ENCODE measurements around the gene PRKCB. TPM values are rescaled to one million over a fixed set of nuclear protein-coding genes. Genes with fewer than 3 reads are reported as not detected.

Gene PRKCB
- total and polyA plus RNA-seq, 9 donors, result 0.38 to 5.0 (median 1.2) TPM

DNA sequence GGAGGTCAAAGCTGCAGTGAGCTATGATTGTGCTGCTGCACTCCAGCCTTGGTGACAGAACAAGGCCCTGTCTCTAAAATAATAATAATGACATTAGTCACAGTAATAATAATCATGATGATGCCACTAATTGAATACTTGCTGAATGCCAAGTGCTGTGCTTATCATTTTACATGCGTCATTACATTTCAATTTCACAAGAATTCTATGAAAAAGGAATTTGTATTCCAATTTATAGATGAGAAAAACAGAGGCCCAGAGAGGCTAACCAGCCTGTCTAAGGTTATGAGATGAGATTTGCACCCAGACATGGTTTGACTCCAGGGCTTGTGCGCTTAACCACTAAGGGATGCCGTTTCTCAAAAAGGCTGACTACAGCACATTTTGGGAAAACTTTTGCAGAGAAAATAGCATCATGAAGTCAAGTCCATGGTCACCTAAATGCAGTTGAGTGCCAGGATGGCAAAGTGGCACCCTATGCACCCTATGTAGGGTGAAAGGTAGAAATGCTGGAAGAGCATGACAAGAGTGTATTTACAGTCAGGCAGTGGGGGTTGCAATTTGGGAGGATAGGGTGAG lies 276.0 kb downstream of the PRKCB start:
- no peaks in the 10 kb centered on the region for H3K9me3 ChIP-seq
- H3K4me1 ChIP-seq (ENCODE audit: insufficient read depth), result no peaks in the 10 kb centered on the region
- H3K4me3 ChIP-seq, result no peak overlapping the region
- H3K27me3 ChIP-seq, result no peaks in the 10 kb centered on the region
- TF ChIP-seq, protein P1, sequence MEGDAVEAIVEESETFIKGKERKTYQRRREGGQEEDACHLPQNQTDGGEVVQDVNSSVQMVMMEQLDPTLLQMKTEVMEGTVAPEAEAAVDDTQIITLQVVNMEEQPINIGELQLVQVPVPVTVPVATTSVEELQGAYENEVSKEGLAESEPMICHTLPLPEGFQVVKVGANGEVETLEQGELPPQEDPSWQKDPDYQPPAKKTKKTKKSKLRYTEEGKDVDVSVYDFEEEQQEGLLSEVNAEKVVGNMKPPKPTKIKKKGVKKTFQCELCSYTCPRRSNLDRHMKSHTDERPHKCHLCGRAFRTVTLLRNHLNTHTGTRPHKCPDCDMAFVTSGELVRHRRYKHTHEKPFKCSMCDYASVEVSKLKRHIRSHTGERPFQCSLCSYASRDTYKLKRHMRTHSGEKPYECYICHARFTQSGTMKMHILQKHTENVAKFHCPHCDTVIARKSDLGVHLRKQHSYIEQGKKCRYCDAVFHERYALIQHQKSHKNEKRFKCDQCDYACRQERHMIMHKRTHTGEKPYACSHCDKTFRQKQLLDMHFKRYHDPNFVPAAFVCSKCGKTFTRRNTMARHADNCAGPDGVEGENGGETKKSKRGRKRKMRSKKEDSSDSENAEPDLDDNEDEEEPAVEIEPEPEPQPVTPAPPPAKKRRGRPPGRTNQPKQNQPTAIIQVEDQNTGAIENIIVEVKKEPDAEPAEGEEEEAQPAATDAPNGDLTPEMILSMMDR (IDR thresholded peaks at IDR 0.05), result no peak
- TF ChIP-seq POLR2A (IDR thresholded peaks at IDR 0.05) (no peak), EP300 (IDR thresholded peaks at IDR 0.05) (no peak)
- WGBS, 3 donors, result 61 to 74% (median 74%) methylated on average over 3 of the region's 3 CpGs
- intact Hi-C loops (cut with DNase I), result no loop called here
- DNase-seq, result no peak
- no peaks in the 10 kb centered on the region for H3K36me3 ChIP-seq
- H3K27ac ChIP-seq, result no peak overlapping the region

DNA sequence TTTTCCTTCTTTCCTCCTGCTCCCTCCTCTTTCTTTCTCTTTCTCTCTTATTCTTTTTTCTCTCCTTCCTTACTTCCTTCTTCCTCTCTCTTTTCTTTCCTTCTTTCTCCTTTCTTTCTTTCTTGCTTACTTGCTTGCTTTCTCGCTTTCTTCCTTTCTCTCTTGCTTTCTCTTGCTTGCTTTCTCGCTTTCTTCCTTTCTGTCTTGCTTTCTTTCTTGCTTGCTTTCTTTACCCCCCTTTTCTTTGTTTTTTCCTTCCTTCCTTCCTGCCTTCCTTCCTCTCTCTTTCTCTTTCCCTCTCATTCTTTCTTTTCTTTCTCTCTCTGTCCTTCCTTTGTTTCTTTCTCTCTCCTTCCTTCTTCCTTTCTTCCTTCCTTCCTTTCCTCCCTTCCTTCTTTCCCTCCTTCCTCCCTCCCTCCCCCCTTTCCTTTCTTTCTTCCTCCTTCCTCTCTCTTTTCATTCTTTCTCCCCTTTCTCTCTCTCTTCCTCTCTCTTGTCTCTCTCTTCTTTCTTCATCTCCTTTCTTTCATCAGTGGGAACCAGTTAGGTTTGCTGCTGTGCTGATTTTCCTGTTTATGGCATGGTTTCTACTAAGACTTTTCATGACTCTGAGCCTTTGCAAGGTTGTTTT lies 277.4 kb downstream of the PRKCB start:
- intact Hi-C loops (cut with DNase I), result no loop called here
- Histone ChIP-seq H3K27ac (no peak overlapping the region), H3K4me1 (ENCODE audit: insufficient read depth) (no peaks in the 10 kb centered on the region), H3K9me3 (no peaks in the 10 kb centered on the region), H3K36me3 (no peaks in the 10 kb centered on the region), H3K4me3 (no peak overlapping the region), H3K27me3 (no peaks in the 10 kb centered on the region)
- WGBS, 3 donors, result 88 to 95% (median 91%) methylated on average over 2 of the region's 2 CpGs
- TF ChIP-seq POLR2A (IDR thresholded peaks at IDR 0.05) (no peak), EP300 (IDR thresholded peaks at IDR 0.05) (no peak)
- TF ChIP-seq, protein P1 (IDR thresholded peaks at IDR 0.05), result no peak
- DNase-seq, result no peak

DNA sequence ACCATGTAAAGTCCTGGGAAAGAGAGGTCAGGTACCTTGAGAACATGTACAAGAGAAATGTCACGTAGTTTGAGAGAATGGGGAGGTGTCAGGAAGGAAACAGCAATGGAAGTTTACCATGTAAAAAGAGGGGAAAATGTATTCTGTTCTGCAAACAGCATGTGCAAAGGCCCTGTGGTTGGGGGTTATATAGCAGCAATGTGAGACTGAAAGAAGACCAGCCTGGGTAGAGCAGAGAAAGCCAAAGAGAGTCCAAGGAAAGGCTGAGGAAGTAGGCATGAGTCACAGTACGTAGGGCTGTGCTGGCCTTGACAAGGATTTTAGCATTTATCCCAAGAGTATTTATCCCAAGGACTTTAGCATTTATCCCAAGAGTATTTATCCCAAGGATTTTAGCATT lies 279.1 kb downstream of the PRKCB start:
- intact Hi-C loops (cut with DNase I), result no loop called here
- no peak overlapping the region for H3K4me3 ChIP-seq
- 73 to 82% (median 75%) methylated on average over 2 of the region's 2 CpGs for WGBS, 3 donors

DNA sequence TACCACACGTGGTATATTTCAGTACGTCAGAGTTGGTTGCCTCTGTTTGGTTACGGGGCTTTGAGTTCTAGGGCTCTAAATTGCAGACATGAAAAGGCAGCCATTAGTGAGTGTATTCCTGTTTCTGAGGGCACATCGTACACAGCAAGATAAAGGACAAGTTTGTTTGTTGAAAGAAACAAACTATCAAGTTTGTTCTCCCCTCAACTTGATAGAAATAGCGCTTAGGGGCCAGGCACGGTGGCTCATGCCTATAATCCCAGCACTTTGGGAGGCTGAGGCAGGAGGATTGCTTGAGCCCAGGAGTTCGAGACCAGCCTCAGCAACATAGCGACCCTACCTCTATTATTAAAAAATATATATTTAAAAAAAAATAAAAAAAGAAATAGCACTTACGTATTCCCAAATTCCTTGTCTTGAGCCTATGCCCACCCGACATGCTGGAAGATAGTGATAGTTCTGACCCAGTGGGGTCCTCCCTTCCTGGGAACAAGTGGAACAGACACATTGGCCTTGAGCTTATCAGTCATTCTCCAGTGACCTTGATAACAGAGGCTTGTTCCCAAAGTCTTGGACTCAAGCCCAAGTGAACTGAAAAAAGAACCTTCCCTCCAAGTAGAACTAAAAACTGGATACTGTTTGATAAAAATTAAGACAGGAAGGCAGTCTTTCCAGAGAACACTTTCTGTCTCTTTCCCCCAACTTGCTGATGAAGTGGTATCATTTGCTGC lies 280.4 kb downstream of the PRKCB start:
- DNase-seq, result no peak
- H3K4me3 ChIP-seq, result no peak overlapping the region
- H3K4me1 ChIP-seq (ENCODE audit: insufficient read depth), result no peaks in the 10 kb centered on the region
- intact Hi-C loops (cut with DNase I), result no loop called here
- H3K27ac ChIP-seq, result no peak overlapping the region
- 57 to 69% (median 68%) methylated on average over 10 of the region's 10 CpGs for WGBS, 3 donors
- TF ChIP-seq EP300 (IDR thresholded peaks at IDR 0.05) (no peak), POLR2A (IDR thresholded peaks at IDR 0.05) (no peak)
- TF ChIP-seq, protein P1 (IDR thresholded peaks at IDR 0.05), result no peak
- H3K36me3 ChIP-seq, result no peaks in the 10 kb centered on the region
- no peaks in the 10 kb centered on the region for H3K27me3 ChIP-seq
- no peaks in the 10 kb centered on the region for H3K9me3 ChIP-seq

More for the DNA sequence above, 279.1 kb downstream of the PRKCB start:
- DNase-seq, result no peak
- Histone ChIP-seq H3K4me1 (ENCODE audit: insufficient read depth) (no peaks in the 10 kb centered on the region), H3K36me3 (no peaks in the 10 kb centered on the region), H3K27me3 (no peaks in the 10 kb centered on the region), H3K9me3 (no peaks in the 10 kb centered on the region), H3K27ac (no peak overlapping the region)
- TF ChIP-seq POLR2A (IDR thresholded peaks at IDR 0.05) (no peak), EP300 (IDR thresholded peaks at IDR 0.05) (no peak)
- TF ChIP-seq, protein P1 (IDR thresholded peaks at IDR 0.05), result no peak

Measured in ovary (tissue), 9 donors.